Measurements from ENCODE around the gene MCF2L. TPM values are rescaled to one million over a fixed set of nuclear protein-coding genes. Genes with fewer than 3 reads are reported as not detected.

MCF2L gene
- total RNA-seq, 2 experiments from 2014 or later, result 13.0 to 13.5 TPM

GRCh38 chr13:113069861-113070805, 101.1 kb downstream of the MCF2L start:
- H3K27me3 Mint-ChIP-seq, result no peaks in the 10 kb centered on the region
- peaks cover 37% of the 10 kb centered on the region for H3K36me3 Mint-ChIP-seq (ENCODE audit: low read depth)
- no peak overlapping the region for H3K4me3 Mint-ChIP-seq
- intact Hi-C loops (cut with DNase I, micrococcal nuclease), result no loop called here
- ChIA-PET CTCF (no interaction called here), POLR2A (no interaction called here)
- Histone ChIP-seq H3K27ac (ENCODE audit: low read depth in 1 of 2, low read length in 2 of 2) (no peak overlapping the region), H3K9me3 (ENCODE audit: control insufficient read depth in 1 of 2, insufficient read depth in 1 of 2, low read length in 2 of 2) (peaks cover 0 to 4% of the 10 kb centered on the region in 2 experiments), H3K27me3 (ENCODE audit: control insufficient read depth in 1 of 2, insufficient read depth in 2 of 2, low read length in 2 of 2) (no peaks in the 10 kb centered on the region), H3K36me3 (ENCODE audit: insufficient read depth, low read length) (peaks cover 7% of the 10 kb centered on the region), H3K4me3 (ENCODE audit: low read length) (no peak overlapping the region), H3K4me1 (ENCODE audit: insufficient read depth, low read length) (no peaks in the 10 kb centered on the region)
- H3K4me1 Mint-ChIP-seq (ENCODE audit: low read depth), result no peaks in the 10 kb centered on the region
- no peak overlapping the region for H3K27ac Mint-ChIP-seq
- no peak for ATAC-seq (ENCODE audit: poor library complexity)
- no peaks in the 10 kb centered on the region for H3K9me3 Mint-ChIP-seq
- TF ChIP-seq, protein P1, sequence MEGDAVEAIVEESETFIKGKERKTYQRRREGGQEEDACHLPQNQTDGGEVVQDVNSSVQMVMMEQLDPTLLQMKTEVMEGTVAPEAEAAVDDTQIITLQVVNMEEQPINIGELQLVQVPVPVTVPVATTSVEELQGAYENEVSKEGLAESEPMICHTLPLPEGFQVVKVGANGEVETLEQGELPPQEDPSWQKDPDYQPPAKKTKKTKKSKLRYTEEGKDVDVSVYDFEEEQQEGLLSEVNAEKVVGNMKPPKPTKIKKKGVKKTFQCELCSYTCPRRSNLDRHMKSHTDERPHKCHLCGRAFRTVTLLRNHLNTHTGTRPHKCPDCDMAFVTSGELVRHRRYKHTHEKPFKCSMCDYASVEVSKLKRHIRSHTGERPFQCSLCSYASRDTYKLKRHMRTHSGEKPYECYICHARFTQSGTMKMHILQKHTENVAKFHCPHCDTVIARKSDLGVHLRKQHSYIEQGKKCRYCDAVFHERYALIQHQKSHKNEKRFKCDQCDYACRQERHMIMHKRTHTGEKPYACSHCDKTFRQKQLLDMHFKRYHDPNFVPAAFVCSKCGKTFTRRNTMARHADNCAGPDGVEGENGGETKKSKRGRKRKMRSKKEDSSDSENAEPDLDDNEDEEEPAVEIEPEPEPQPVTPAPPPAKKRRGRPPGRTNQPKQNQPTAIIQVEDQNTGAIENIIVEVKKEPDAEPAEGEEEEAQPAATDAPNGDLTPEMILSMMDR (IDR thresholded peaks at IDR 0.05), result no peak
- DNase-seq, result no peak

DNA sequence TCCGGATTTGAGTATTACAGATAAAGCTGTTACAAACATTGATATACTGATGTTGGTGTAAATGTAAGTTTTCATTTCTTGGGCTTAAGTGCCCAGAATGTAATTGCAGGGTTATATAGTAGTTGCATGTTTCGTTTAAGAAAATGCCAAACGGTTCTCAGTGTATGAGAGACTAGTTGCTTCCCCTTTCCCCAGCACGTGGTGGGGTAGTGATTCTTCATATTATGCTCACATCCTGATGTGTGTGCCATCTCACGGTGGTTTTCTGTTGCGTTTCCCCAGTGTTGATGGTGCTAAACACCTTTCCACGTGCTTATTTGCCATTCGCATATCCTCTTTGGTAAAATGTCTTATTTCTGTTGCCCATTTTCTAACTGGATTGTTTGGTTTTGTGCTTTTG, 101.8 kb downstream of the MCF2L start:
- Histone ChIP-seq H3K36me3 (ENCODE audit: insufficient read depth, low read length) (peaks cover 7% of the 10 kb centered on the region), H3K4me1 (ENCODE audit: insufficient read depth, low read length) (no peaks in the 10 kb centered on the region), H3K27ac (ENCODE audit: low read depth in 1 of 2, low read length in 2 of 2) (no peak overlapping the region), H3K9me3 (ENCODE audit: control insufficient read depth in 1 of 2, insufficient read depth in 1 of 2, low read length in 2 of 2) (peaks cover 0 to 4% of the 10 kb centered on the region in 2 experiments), H3K4me3 (ENCODE audit: low read length) (no peak overlapping the region), H3K27me3 (ENCODE audit: control insufficient read depth in 1 of 2, insufficient read depth in 2 of 2, low read length in 2 of 2) (no peaks in the 10 kb centered on the region)
- DNase-seq (no peak), ATAC-seq (ENCODE audit: poor library complexity) (no peak)
- peaks cover 44% of the 10 kb centered on the region for H3K36me3 Mint-ChIP-seq (ENCODE audit: low read depth)
- no peak overlapping the region for H3K4me3 Mint-ChIP-seq
- TF ChIP-seq, protein P1 (IDR thresholded peaks at IDR 0.05), result no peak
- intact Hi-C loops (cut with DNase I, micrococcal nuclease), result no loop called here
- no peaks in the 10 kb centered on the region for H3K27me3 Mint-ChIP-seq
- ChIA-PET POLR2A (no interaction called here), CTCF (no interaction called here)
- no peaks in the 10 kb centered on the region for H3K4me1 Mint-ChIP-seq (ENCODE audit: low read depth)
- no peaks in the 10 kb centered on the region for H3K9me3 Mint-ChIP-seq
- no peak overlapping the region for H3K27ac Mint-ChIP-seq

DNA sequence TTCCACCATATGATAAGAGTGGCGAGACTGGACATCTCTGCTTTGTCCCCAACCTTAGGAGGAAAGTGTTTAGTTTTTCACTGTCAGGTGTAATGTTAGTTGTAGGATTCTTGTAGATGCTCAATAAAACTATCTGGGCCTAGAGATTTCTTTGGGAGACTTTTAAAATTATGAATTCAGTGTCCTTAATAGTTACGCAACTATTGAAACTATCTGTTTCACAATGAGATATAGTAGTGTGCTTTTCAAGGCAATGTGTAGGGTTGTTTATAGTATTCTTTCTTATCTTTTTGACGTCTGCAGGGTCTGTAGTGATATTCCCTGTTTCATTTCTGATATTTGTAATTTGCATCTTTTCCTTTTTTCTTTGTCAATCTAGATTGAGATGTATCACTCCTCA, 103.4 kb downstream of the MCF2L start:
- ATAC-seq (ENCODE audit: poor library complexity), result no peak
- peaks cover 46% of the 10 kb centered on the region for H3K36me3 Mint-ChIP-seq (ENCODE audit: low read depth)
- no peak overlapping the region for H3K27ac Mint-ChIP-seq
- TF ChIP-seq, protein P1 (IDR thresholded peaks at IDR 0.05), result no peak
- intact Hi-C loops (cut with DNase I, micrococcal nuclease), result no loop called here
- DNase-seq, result no peak
- CTCF ChIA-PET, result no interaction called here
- POLR2A ChIA-PET, result no interaction called here
- Histone ChIP-seq H3K9me3 (ENCODE audit: control insufficient read depth in 1 of 2, insufficient read depth in 1 of 2, low read length in 2 of 2) (peaks cover 0 to 4% of the 10 kb centered on the region in 2 experiments), H3K4me1 (ENCODE audit: insufficient read depth, low read length) (no peaks in the 10 kb centered on the region), H3K27me3 (ENCODE audit: control insufficient read depth in 1 of 2, insufficient read depth in 2 of 2, low read length in 2 of 2) (no peaks in the 10 kb centered on the region), H3K27ac (ENCODE audit: low read depth in 1 of 2, low read length in 2 of 2) (no peak overlapping the region), H3K36me3 (ENCODE audit: insufficient read depth, low read length) (peaks cover 7% of the 10 kb centered on the region), H3K4me3 (ENCODE audit: low read length) (no peak overlapping the region)
- H3K4me1 Mint-ChIP-seq (ENCODE audit: low read depth), result no peaks in the 10 kb centered on the region
- H3K4me3 Mint-ChIP-seq, result no peak overlapping the region
- H3K9me3 Mint-ChIP-seq, result no peaks in the 10 kb centered on the region
- no peaks in the 10 kb centered on the region for H3K27me3 Mint-ChIP-seq

All from CD4-positive, alpha-beta T cell (primary cell).